ENCODE results near the gene PRIM2.
"Not testable (repeated sequence)": the region's sequence is repeated elsewhere in the genome, so short reads cannot be mapped to it uniquely, and the experiment has no call there.

- TF ChIP-seq CTCF (conservative IDR thresholded peaks at IDR 0.05; ENCODE audit: low read depth in 2 of 2); POLR2AphosphoS5 (IDR thresholded peaks at IDR 0.05; ENCODE audit: low read depth); REST (IDR thresholded peaks at IDR 0.05; ENCODE audit: unreplicated experiment); EZH2 (IDR thresholded peaks at IDR 0.05; ENCODE audit: low read depth, unreplicated experiment); ETS1 (IDR thresholded peaks at IDR 0.05); EZH2phosphoT487 (IDR thresholded peaks at IDR 0.05; ENCODE audit: unreplicated experiment); CREB1 (CRISPR knock-in tag; IDR thresholded peaks at IDR 0.05; ENCODE audit: low read depth); JUNB (IDR thresholded peaks at IDR 0.05; ENCODE audit: unreplicated experiment); ZNF114 (CRISPR knock-in tag; IDR thresholded peaks at IDR 0.05): not testable (repeated sequence)
Measured at GRCh38 chr6:57389038-57389592, 71.7 kb downstream of the PRIM2 start.

Measured in GM23338 (cell line).